RWPE2 (cell line): Measurements from ENCODE around the gene SRGAP1.
"Not testable (repeated sequence)": the region's sequence is repeated elsewhere in the genome, so short reads cannot be mapped to it uniquely, and the experiment has no call there.

Experiments
- ATAC-seq: fragments of 200-7000 bp; cut with Tn5 transposase; 3 replicates; pipeline ENCODE4 v1.9.1; 2021; ENCODE audit warnings: low read depth
- DNase-seq: peaks from one replicate; pipeline ENCODE4 v3.0.0-alpha.2; 2020; ENCODE audit warnings: low spot score
- H3K27ac ChIP-seq: fragments of 450-650 bp; 2 replicates; pipeline ENCODE4 v1.5.1; 2017; ENCODE audit warnings: mild to moderate bottlenecking; ENCODE audit not compliant: poor library complexity, severe bottlenecking
- H3K27me3 ChIP-seq: fragments of 250-450 bp; sonication (Bioruptor Pico); 2 replicates; pipeline ENCODE4 v1.5.1; 2021; ENCODE audit warnings: mild to moderate bottlenecking, moderate library complexity; ENCODE audit not compliant: insufficient read depth, poor library complexity, severe bottlenecking
- H3K36me3 ChIP-seq: fragments of 250-450 bp; sonication (Bioruptor Pico); 2 replicates; pipeline ENCODE4 v1.5.1; 2020; ENCODE audit warnings: low read depth, mild to moderate bottlenecking, moderate library complexity
- H3K4me1 ChIP-seq: fragments of 250-450 bp; sonication (Bioruptor Pico); 2 replicates; pipeline ENCODE4 v1.5.1; 2021; ENCODE audit warnings: mild to moderate bottlenecking, moderate library complexity; ENCODE audit not compliant: insufficient read depth, poor library complexity, severe bottlenecking
- H3K4me3 ChIP-seq: fragments of 250-450 bp; sonication (Bioruptor Pico); 2 replicates; pipeline ENCODE4 v1.5.1; 2021; ENCODE audit warnings: mild to moderate bottlenecking, moderate library complexity; ENCODE audit not compliant: severe bottlenecking
- H3K9me3 ChIP-seq: fragments of 250-450 bp; sonication (Bioruptor Pico); 2 replicates; pipeline ENCODE4 v1.5.1; 2021; ENCODE audit warnings: mild to moderate bottlenecking, moderate library complexity; ENCODE audit not compliant: severe bottlenecking
- CTCF ChIP-seq: fragments of 450-650 bp; IDR thresholded peaks from one replicate; pipeline ENCODE4 v1.5.1; 2017; ENCODE audit warnings: mild to moderate bottlenecking, moderate library complexity; ENCODE audit not compliant: poor library complexity, severe bottlenecking

Gene SRGAP1

DNA sequence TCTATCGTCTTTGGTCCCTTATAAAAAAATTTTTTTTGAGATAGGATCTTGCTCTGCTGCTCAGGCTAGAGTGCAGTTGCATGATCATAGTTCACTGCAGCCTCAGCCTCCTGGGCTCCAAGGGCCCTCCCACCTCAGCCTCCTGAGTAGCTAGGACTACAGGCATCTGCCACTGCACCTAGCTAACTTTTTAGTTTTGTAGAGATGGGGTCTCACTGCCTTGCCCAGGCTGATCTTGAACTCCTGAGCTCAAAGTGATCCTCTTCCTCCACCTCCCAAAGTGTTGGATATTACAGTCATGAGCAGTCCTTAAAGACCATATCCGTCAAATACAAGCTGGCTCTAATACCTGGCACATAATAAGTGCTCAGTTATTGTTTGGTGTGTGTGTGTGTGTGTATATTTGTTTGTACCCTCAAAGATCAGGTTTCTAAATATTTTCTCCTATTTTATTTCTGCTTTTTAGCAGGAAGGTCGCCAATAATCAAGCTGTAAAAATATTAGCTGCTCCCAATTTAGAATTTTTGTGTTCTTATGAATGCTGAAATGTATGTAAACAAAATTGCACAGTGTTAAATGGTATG is 30.5 kb downstream of the SRGAP1 start:
- H3K4me1 ChIP-seq, result peaks cover 2% of the 10 kb centered on the region
- no peak for TF ChIP-seq CTCF
- no peaks in the 10 kb centered on the region for H3K27me3 ChIP-seq
- H3K27ac ChIP-seq, result no peak overlapping the region
- peaks cover 7% of the 10 kb centered on the region; the same call in 1 of the 2 replicates for H3K36me3 ChIP-seq
- DNase-seq, result no peak
- ATAC-seq, result no peak
- H3K9me3 ChIP-seq, result no peaks in the 10 kb centered on the region
- H3K4me3 ChIP-seq, result no peak overlapping the region

DNA sequence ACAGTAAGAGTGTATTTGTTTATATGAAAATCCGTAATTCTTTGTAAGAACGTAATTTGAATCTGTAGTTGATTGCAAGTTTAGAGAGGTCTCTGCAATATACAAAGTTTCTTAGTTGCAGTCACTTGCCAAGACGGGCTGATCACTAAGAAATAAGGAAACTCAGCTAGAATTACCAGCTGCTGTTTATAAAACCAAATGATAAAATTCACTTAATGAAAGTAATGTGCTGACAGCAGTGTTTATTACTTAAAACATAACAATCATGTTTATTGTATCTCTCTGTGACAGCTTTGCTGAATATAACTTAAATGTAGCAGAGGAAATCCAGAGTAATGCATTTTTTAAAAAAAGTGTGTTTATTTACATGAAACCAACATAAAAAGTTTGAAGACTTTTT is 31.2 kb downstream of the SRGAP1 start:
- Histone ChIP-seq H3K4me3 (no peak overlapping the region), H3K36me3 (peaks cover 7% of the 10 kb centered on the region; the same call in 1 of the 2 replicates), H3K9me3 (no peaks in the 10 kb centered on the region), H3K27ac (no peak overlapping the region), H3K27me3 (no peaks in the 10 kb centered on the region), H3K4me1 (no peaks in the 10 kb centered on the region)
- no peak for DNase-seq
- ATAC-seq, result no peak
- TF ChIP-seq CTCF, result no peak

DNA sequence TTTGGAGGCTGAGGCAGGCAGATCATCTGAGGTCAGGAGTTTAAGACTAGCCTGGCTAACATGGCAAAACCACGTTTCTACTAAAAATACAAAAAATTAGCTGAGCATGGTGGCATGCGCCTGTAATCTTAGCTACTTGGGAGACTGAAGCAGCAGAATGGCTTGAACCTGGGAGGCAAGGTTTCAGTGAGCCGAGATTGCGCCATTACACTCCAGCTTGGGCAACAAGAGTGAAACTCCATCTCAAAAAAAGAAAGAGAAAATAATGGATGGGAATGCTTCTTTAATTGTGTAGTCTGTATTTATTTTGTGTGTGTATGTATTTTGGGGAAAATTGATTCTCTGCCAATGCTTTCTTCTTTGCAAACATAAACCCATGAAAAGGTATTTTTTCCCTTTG is 32.5 kb downstream of the SRGAP1 start:
- TF ChIP-seq CTCF, result no peak
- Histone ChIP-seq H3K27ac (no peak overlapping the region), H3K36me3 (peaks cover 7% of the 10 kb centered on the region; the same call in 1 of the 2 replicates), H3K9me3 (no peaks in the 10 kb centered on the region), H3K4me1 (no peaks in the 10 kb centered on the region), H3K4me3 (no peak overlapping the region), H3K27me3 (no peaks in the 10 kb centered on the region)
- ATAC-seq, result no peak
- no peak for DNase-seq

- no peaks in the 10 kb centered on the region for H3K4me1 ChIP-seq
- no peak for ATAC-seq
- H3K9me3 ChIP-seq, result no peaks in the 10 kb centered on the region
- no peak for DNase-seq
- H3K4me3 ChIP-seq, result no peak overlapping the region
- H3K27ac ChIP-seq, result no peak overlapping the region
- peaks cover 7% of the 10 kb centered on the region; the same call in 1 of the 2 replicates for H3K36me3 ChIP-seq
- H3K27me3 ChIP-seq, result no peaks in the 10 kb centered on the region
- no peak for TF ChIP-seq CTCF
Observed at GRCh38 chr12:63877693-63878092, 33.2 kb downstream of the SRGAP1 start.

DNA sequence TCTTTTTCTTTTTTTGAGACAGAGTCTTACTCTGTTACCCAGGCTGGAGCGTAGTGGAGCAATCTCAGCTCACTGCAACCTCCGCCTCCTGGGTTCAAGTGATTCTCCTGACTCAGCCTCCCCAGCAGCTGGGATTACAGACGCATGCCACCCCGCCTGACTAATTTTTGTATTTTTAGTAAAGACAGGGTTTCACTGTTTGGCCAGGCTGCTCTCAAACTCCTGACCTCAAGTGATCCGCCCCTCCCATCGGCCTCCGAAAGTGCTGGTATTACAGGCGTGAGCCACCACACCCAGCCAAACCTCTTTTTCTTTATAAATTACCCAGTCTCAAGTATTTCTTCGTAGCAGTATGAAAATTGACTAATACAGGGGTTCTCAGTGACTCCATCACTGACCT is 35.7 kb downstream of the SRGAP1 start:
- not testable (repeated sequence) for DNase-seq, H3K27ac ChIP-seq, H3K9me3 ChIP-seq, H3K4me1 ChIP-seq, H3K27me3 ChIP-seq, H3K36me3 ChIP-seq, ATAC-seq, H3K4me3 ChIP-seq
